ENCODE data around the gene GABRA5. TPM values are rescaled to one million over a fixed set of nuclear protein-coding genes. Genes with fewer than 3 reads are reported as not detected.
A peak's percentile ranks its signal among the peaks of the same experiment; 100 is the strongest.

GABRA5 gene
- total RNA-seq, 1 experiment from 2014 or later, result not detected

DNA sequence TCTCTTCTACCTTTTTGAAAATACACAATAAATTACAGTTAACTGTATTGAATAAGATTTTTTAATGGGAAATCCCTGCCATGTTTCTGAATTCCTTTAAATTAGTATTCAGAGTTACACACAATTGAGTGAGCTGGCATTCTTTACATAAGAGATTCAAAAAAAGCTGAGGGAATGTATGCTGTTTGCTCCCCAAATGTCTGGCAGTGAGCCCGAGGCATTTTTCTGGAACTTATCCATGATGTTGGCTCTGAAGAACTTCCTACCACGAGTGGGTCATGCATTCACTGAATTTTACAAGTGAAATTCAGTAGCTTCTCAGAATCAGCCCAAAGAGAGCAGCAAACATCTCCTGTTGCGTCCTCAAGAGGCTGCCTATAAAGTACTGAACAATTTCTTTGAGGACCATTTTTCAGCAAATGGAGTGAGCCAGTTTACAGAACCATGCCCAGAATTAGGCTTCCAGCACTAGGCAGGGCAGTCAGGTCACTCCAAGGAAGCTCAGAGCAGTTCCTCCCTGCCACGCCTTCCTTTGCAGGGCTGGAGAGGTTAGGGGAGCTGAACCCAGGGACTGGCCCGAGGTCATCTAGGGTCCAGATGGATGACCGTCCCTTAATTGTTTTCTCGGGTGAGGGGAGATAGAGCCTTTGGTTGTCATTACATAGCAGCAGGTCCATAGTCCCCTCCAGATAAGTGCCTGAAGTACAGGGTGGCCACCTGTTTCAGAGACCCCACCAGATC is 21.2 kb downstream of the GABRA5 start:
- H3K4me1 ChIP-seq, result no peaks in the 10 kb centered on the region
- BruUV-seq (replicated peaks), result no TSS peak
- intact Hi-C loops (cut with micrococcal nuclease; ENCODE audit: unreplicated experiment), result loop anchor here (10.0 kb wide), 1 partner anchor 1207 kb away; the partner anchor contains the start of gene OCA2
- H3K36me3 ChIP-seq (ENCODE audit: control insufficient read depth, insufficient read depth, low read length), result no peaks in the 10 kb centered on the region
- no peaks in the 10 kb centered on the region for H3K27me3 ChIP-seq (replicated peaks; ENCODE audit: control insufficient read depth, insufficient read depth, low read length)
- no peak overlapping the region for H3K4me3 ChIP-seq (ENCODE audit: low read depth, low read length)
- H3K9me3 ChIP-seq, result peaks cover 4% of the 10 kb centered on the region; the same call in 1 of the 2 replicates
- Mint-ChIP-seq H3K27ac (ENCODE audit: unreplicated experiment) (no peak overlapping the region), H3K9me3 (ENCODE audit: unreplicated experiment) (peaks cover 9% of the 10 kb centered on the region), H3K36me3 (ENCODE audit: insufficient read depth, unreplicated experiment) (no peaks in the 10 kb centered on the region), H3K4me1 (ENCODE audit: low read depth, unreplicated experiment) (no peaks in the 10 kb centered on the region), H3K27me3 (ENCODE audit: insufficient read depth, unreplicated experiment) (peaks cover 2% of the 10 kb centered on the region), H3K4me3 (ENCODE audit: unreplicated experiment) (no peak overlapping the region)
- ChIA-PET CTCF (no interaction called here), POLR2A (no interaction called here)
- no peak for DNase-seq
- TF ChIP-seq, protein P1, sequence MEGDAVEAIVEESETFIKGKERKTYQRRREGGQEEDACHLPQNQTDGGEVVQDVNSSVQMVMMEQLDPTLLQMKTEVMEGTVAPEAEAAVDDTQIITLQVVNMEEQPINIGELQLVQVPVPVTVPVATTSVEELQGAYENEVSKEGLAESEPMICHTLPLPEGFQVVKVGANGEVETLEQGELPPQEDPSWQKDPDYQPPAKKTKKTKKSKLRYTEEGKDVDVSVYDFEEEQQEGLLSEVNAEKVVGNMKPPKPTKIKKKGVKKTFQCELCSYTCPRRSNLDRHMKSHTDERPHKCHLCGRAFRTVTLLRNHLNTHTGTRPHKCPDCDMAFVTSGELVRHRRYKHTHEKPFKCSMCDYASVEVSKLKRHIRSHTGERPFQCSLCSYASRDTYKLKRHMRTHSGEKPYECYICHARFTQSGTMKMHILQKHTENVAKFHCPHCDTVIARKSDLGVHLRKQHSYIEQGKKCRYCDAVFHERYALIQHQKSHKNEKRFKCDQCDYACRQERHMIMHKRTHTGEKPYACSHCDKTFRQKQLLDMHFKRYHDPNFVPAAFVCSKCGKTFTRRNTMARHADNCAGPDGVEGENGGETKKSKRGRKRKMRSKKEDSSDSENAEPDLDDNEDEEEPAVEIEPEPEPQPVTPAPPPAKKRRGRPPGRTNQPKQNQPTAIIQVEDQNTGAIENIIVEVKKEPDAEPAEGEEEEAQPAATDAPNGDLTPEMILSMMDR (IDR thresholded peaks at IDR 0.05; ENCODE audit: insufficient read depth in 1 of 2, low read depth in 1 of 2, low read length in 1 of 2, severe bottlenecking in 1 of 2, unreplicated experiment in 1 of 2), result no peak

DNA sequence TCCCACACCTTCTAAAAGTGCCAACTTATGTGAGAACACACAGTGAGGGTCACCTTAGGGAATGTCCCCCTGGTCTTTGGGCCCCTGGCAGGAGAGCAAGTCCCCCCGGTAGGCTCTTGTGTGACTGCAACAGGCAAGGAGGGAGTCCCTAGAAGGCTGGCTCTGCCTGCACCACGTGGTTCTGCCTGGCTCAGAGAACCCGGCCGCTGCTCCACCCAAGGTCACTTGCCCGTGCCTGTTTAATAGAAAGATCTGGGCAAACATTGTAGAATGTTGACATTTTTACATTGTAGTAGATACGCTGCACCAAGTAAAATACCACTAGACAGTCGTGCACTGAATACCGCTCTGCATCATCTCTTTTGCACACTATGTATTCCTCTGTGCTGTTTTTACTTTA is 21.9 kb downstream of the GABRA5 start:
- Histone ChIP-seq H3K4me3 (ENCODE audit: low read depth, low read length) (no peak overlapping the region), H3K36me3 (ENCODE audit: control insufficient read depth, insufficient read depth, low read length) (no peaks in the 10 kb centered on the region), H3K27me3 (replicated peaks; ENCODE audit: control insufficient read depth, insufficient read depth, low read length) (no peaks in the 10 kb centered on the region), H3K4me1 (no peaks in the 10 kb centered on the region), H3K9me3 (peaks cover 5% of the 10 kb centered on the region; the same call in 1 of the 2 replicates)
- H3K4me3 Mint-ChIP-seq (ENCODE audit: unreplicated experiment), result no peak overlapping the region
- intact Hi-C loops (cut with micrococcal nuclease; ENCODE audit: unreplicated experiment), result loop anchor here (1.0 to 10.0 kb wide), 2 partner anchors 129 to 1206 kb away; partner anchors contain the start of gene OCA2
- no peak overlapping the region for H3K27ac Mint-ChIP-seq (ENCODE audit: unreplicated experiment)
- BruUV-seq (replicated peaks), result no TSS peak
- H3K4me1 Mint-ChIP-seq (ENCODE audit: low read depth, unreplicated experiment), result no peaks in the 10 kb centered on the region
- peaks cover 15% of the 10 kb centered on the region for H3K9me3 Mint-ChIP-seq (ENCODE audit: unreplicated experiment)
- POLR2A ChIA-PET, result no interaction called here
- H3K36me3 Mint-ChIP-seq (ENCODE audit: insufficient read depth, unreplicated experiment), result no peaks in the 10 kb centered on the region
- H3K27me3 Mint-ChIP-seq (ENCODE audit: insufficient read depth, unreplicated experiment), result peaks cover 2% of the 10 kb centered on the region
- CTCF ChIA-PET, result interaction anchor here (1.0 kb wide), 1 partner anchor 9 kb away, joined by 5 read pairs; no protein-coding TSS in a partner anchor
- DNase-seq, result no peak
- TF ChIP-seq, protein P1 (IDR thresholded peaks at IDR 0.05; ENCODE audit: insufficient read depth in 1 of 2, low read depth in 1 of 2, low read length in 1 of 2, severe bottlenecking in 1 of 2, unreplicated experiment in 1 of 2), result no peak

DNA sequence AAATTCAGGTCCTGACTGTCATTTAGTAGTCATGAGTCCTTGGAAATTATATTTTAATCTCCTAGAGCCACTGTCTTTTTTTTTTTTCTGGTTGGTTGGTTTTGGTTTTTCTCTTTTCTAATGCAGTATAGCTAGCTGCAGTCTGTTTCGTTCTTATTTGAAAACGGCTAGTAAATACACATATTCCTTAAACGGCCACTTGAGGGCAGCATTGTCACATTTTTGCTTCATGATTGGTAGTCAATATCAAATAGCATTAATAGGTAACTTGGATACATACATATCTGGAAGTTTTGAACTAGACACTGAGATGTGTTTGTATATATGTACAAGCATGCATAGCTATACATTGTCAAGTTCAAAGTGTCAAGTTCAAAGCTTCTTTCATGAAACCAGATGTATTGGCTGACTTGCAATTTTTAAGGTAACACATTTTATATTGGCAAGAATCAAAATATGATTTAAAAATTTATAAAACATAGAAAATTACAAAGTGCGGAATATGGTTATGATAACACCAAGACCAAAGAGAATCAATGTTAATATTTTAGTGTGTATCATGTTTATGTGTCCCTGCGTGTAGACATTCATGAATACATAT is 22.5 kb downstream of the GABRA5 start:
- peaks cover 17% of the 10 kb centered on the region for H3K9me3 Mint-ChIP-seq (ENCODE audit: unreplicated experiment)
- H3K27ac Mint-ChIP-seq (ENCODE audit: unreplicated experiment), result no peak overlapping the region
- TF ChIP-seq, protein P1 (IDR thresholded peaks at IDR 0.05; ENCODE audit: insufficient read depth in 1 of 2, low read depth in 1 of 2, low read length in 1 of 2, severe bottlenecking in 1 of 2, unreplicated experiment in 1 of 2), result peak in 1 of 2 experiments; percentile 42
- H3K9me3 ChIP-seq, result peaks cover 5% of the 10 kb centered on the region; the same call in 1 of the 2 replicates
- intact Hi-C loops (cut with micrococcal nuclease; ENCODE audit: unreplicated experiment), result loop anchor here (1.0 to 10.0 kb wide), 2 partner anchors 128 to 1205 kb away; partner anchors contain the start of gene OCA2
- no peaks in the 10 kb centered on the region for H3K4me1 ChIP-seq
- H3K4me3 Mint-ChIP-seq (ENCODE audit: unreplicated experiment), result no peak overlapping the region
- no peaks in the 10 kb centered on the region for H3K36me3 Mint-ChIP-seq (ENCODE audit: insufficient read depth, unreplicated experiment)
- CTCF ChIA-PET, result interaction anchor here (0.6 to 1.0 kb wide), 2 partner anchors 10 to 43 kb away, joined by 3 to 5 read pairs; no protein-coding TSS in a partner anchor
- peak in 1 of 2 experiments; percentile 55 for DNase-seq
- no TSS peak for BruUV-seq (replicated peaks)
- H3K36me3 ChIP-seq (ENCODE audit: control insufficient read depth, insufficient read depth, low read length), result no peaks in the 10 kb centered on the region
- H3K4me1 Mint-ChIP-seq (ENCODE audit: low read depth, unreplicated experiment), result no peaks in the 10 kb centered on the region
- POLR2A ChIA-PET, result no interaction called here
- H3K4me3 ChIP-seq (ENCODE audit: low read depth, low read length), result no peak overlapping the region
- H3K27me3 Mint-ChIP-seq (ENCODE audit: insufficient read depth, unreplicated experiment), result peaks cover 2% of the 10 kb centered on the region
- H3K27me3 ChIP-seq (replicated peaks; ENCODE audit: control insufficient read depth, insufficient read depth, low read length), result no peaks in the 10 kb centered on the region

All from Caco-2 (cell line).